Upper lobe of left lung (tissue), 4 donors: ENCODE results near the gene FAM162A.

Source experiments
- CTCF ChIP-seq, 6 experiments: fragments of 450-650 bp in 4 of 6; fragments of 200-600 bp in 2 of 6; sonication (generic) in 2 of 6; IDR thresholded peaks; one replicate each; pipeline ENCODE4 v1.5.1; 2016 to 2019; ENCODE audit warnings: antibody characterized with exemption in 6 of 6
- POLR2A ChIP-seq, 4 donors: fragments of 450-650 bp; IDR thresholded peaks; one replicate each; pipeline ENCODE4 v1.5.1; 2016 to 2017; ENCODE audit warnings: antibody characterized with exemption in 4 of 4, mild to moderate bottlenecking in 2 of 4
- POLR2AphosphoS5 ChIP-seq, 2 donors: sonication (generic); formaldehyde crosslinking; IDR thresholded peaks; one replicate each; pipeline ENCODE4 v1.5.1; 2017; ENCODE audit warnings: antibody characterized with exemption in 2 of 2

GRCh38 chr3:122410639-122411038 is 26.7 kb downstream of the FAM162A start:
- no peak for TF ChIP-seq CTCF (IDR thresholded peaks at IDR 0.05)
- no peak for TF ChIP-seq POLR2A (IDR thresholded peaks at IDR 0.05)
- TF ChIP-seq POLR2AphosphoS5 (IDR thresholded peaks at IDR 0.05), result no peak
